Measurements from ENCODE around the gene SGCA. TPM values are rescaled to one million over a fixed set of nuclear protein-coding genes. Genes with fewer than 3 reads are reported as not detected.

The SGCA gene
- total RNA-seq, 1 donor from 2014 or later: 78.5 TPM

- DNase-seq (ENCODE audit: low spot score in 2 of 2): no peak
- no peaks in the 10 kb centered on the region for H3K36me3 ChIP-seq
- intact Hi-C loops (cut with DNase I): no loop called here
- peaks cover 24 to 46% of the 10 kb centered on the region in 2 donors for H3K4me1 ChIP-seq
- H3K27ac ChIP-seq: peak overlapping the region; percentile 73 to 90
- no peak overlapping the region for H3K4me3 ChIP-seq
- H3K9me3 ChIP-seq: no peaks in the 10 kb centered on the region
- H3K27me3 ChIP-seq: no peaks in the 10 kb centered on the region
- no peak for TF ChIP-seq CTCF (IDR thresholded peaks at IDR 0.05)
Observed at GRCh38 chr17:50214976-50215760, 49.4 kb downstream of the SGCA start.

- intact Hi-C loops (cut with DNase I): no loop called here
- Histone ChIP-seq H3K4me1 (peaks cover 21 to 49% of the 10 kb centered on the region in 2 donors), H3K4me3 (no peak overlapping the region), H3K27ac (peak overlapping the region; percentile 87 to 90), H3K27me3 (no peaks in the 10 kb centered on the region), H3K36me3 (no peaks in the 10 kb centered on the region), H3K9me3 (no peaks in the 10 kb centered on the region)
- TF ChIP-seq CTCF (IDR thresholded peaks at IDR 0.05): no peak
- DNase-seq (ENCODE audit: low spot score in 2 of 2): no peak
Observed at GRCh38 chr17:50217591-50217990, 51.8 kb downstream of the SGCA start.

- Histone ChIP-seq H3K4me1 (peaks cover 21 to 54% of the 10 kb centered on the region in 2 donors), H3K9me3 (no peaks in the 10 kb centered on the region), H3K27me3 (no peaks in the 10 kb centered on the region), H3K27ac (peak overlapping the region; percentile 87 to 90), H3K36me3 (no peaks in the 10 kb centered on the region), H3K4me3 (no peak overlapping the region)
- DNase-seq (ENCODE audit: low spot score in 2 of 2): no peak
- intact Hi-C loops (cut with DNase I): no loop called here
- no peak for TF ChIP-seq CTCF (IDR thresholded peaks at IDR 0.05)
Observed at GRCh38 chr17:50218071-50218759, 52.4 kb downstream of the SGCA start.

GRCh38 chr17:50218771-50219315, 53.0 kb downstream of the SGCA start:
- peak overlapping the region; percentile 87 to 90 for H3K27ac ChIP-seq
- peaks cover 21 to 55% of the 10 kb centered on the region in 2 donors for H3K4me1 ChIP-seq
- no peak overlapping the region for H3K4me3 ChIP-seq
- H3K36me3 ChIP-seq: no peaks in the 10 kb centered on the region
- H3K27me3 ChIP-seq: no peaks in the 10 kb centered on the region
- TF ChIP-seq CTCF (IDR thresholded peaks at IDR 0.05): no peak
- H3K9me3 ChIP-seq: no peaks in the 10 kb centered on the region
- DNase-seq (ENCODE audit: low spot score in 2 of 2): no peak
- intact Hi-C loops (cut with DNase I): loop anchor here (1.0 kb wide), 2 partner anchors 9 to 19 kb away; no protein-coding TSS in a partner anchor

- no peak for DNase-seq (ENCODE audit: low spot score in 2 of 2)
- Histone ChIP-seq H3K27me3 (no peaks in the 10 kb centered on the region), H3K4me1 (peaks cover 21 to 55% of the 10 kb centered on the region in 2 donors), H3K27ac (peak overlapping the region; percentile 87 to 90), H3K36me3 (no peaks in the 10 kb centered on the region), H3K4me3 (peak overlapping the region in 1 of 2 donors; percentile 21), H3K9me3 (no peaks in the 10 kb centered on the region)
- no peak for TF ChIP-seq CTCF (IDR thresholded peaks at IDR 0.05)
- intact Hi-C loops (cut with DNase I): loop anchor here (1.0 kb wide), 2 partner anchors 9 to 19 kb away; no protein-coding TSS in a partner anchor
Observed at GRCh38 chr17:50219342-50219741, 53.5 kb downstream of the SGCA start.
